GM18907 (cell line): Measurements from ENCODE around the gene CEP170B.
"Not testable (repeated sequence)": the region's sequence is repeated elsewhere in the genome, so short reads cannot be mapped to it uniquely, and the experiment has no call there.

Experiments used
- ATAC-seq: cut with Tn5 transposase; IDR thresholded peaks from one replicate; pipeline ENCODE4 v1.9.1; 2021; ENCODE audit warnings: mild to moderate bottlenecking, moderate library complexity; ENCODE audit not compliant: unreplicated experiment

The CEP170B gene

GRCh38 chr14:104940526-104941150, 75.6 kb downstream of the CEP170B start:
- no peak for ATAC-seq

DNA sequence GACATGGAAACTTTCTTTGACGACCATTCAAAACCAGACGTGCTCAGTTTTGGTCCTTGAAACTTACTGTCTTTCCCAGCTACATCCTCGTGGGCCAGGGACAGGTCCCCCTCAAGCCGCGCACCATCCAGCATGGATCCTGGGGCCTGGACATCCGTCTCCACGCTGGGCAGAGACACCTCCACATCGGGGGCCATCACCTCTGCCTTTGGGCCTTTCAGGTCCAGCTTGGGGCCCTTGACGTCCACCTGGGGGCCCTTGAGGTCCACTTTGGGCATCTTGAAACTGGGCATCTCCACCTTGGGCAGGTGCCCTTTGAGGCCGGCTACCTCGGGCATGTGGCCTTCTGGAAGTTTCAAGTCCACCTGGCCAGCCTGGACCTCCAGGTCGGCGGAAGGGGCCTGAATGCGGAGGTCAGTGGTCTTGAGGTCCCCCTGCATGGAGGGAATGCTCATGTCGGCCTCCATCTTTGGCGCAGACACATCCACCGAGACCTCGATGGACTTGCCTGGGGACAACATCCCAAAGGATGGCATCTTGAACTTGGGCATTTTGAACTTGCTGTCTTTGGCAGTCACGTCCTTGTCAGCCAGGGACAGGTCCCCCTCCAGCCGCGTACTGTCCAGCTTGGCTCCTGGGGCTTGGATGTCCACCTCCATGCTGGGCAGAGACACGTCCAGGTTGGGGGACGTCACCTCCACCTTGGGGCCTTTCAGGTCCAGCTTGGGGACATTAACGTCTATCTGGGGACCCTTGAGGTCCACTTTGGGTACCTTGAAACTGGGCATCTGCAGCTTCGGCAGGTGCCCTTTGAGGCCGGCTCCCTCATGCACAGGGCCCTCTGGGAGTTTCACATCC, 76.7 kb downstream of the CEP170B start:
- ATAC-seq = no peak

DNA sequence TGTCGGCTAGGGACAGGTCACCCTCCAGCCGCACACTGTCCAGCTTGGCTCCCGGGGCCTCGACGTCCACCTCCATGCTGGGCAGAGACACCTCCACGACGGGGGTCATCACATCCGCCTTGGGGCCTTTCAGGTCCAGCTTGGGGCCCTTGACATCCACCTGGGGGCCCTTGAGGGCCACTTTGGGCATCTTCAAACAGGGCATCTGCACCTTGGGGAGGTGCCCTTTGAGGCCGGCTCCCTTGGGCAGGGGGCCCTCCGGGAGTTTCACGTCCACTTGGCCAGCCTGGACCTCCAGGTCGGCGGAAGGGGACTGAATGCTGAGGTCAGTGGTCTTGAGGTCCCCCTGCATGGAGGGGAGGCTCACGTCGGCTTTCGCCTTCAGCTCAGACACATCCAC, 77.5 kb downstream of the CEP170B start:
- no peak for ATAC-seq

DNA sequence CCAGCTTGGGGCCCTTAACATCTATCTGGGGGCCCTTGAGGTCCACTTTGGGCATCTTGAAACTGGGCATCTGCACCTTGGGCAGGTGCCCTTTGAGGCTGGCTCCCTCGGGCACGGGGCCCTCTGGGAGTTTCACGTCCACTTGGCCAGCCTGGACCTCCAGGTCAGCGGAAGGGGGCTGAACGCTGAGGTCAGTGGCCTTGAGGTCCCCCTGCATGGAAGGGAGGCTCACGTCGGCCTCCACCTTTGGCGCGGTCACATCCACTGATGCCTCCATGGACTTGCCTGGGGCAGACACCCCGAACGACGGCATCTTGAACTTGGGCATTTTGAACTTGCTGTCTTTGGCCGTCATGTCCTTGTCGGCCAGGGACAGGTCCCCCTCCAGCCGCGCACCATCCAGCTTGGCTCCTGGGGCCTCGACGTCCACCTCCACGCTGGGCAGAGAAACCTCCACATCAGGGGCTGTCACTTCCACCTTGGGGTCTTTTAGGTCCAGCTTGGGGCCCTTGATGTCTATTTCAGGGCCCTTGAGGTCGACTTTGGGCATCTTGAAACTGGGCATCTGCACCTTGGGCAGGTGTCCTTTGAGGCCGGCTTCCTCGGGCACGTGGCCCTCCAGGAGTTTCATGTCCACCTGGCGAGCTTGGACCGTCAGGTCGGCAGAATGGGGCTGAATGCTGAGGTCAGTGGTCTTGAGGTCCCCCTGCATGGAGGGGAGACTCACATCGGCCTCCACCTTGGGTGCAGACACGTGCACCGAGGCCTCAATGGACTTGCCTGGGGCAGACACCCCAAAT, 78.3 kb downstream of the CEP170B start:
- ATAC-seq = not testable (repeated sequence)

DNA sequence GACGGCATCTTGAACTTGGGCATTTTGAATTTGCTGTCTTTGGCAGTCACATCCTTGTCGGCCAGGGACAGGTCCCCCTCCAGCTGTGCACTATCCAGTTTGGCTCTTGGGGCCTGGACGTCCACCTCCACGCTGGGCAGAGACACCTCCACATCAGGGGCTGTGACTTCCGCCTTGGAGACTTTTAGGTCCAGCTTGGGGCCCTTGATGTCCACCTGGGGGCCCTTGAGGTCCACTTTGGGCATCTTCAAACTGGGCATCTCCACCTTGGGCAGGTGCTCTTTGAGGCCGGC, 78.9 kb downstream of the CEP170B start:
- not testable (repeated sequence) for ATAC-seq

GRCh38 chr14:104944436-104945205, 79.6 kb downstream of the CEP170B start:
- ATAC-seq = not testable (repeated sequence)

- not testable (repeated sequence) for ATAC-seq
Observed at GRCh38 chr14:104945266-104945665, 80.2 kb downstream of the CEP170B start.
